T-helper 1 cell (primary cell): ENCODE data around the gene TOMM70.
A peak's percentile ranks its signal among the peaks of the same experiment; 100 is the strongest.
"Not testable (repeated sequence)": the region's sequence is repeated elsewhere in the genome, so short reads cannot be mapped to it uniquely, and the experiment has no call there.

Experiments used
- DNase-seq, 5 donors: peaks; one replicate each; pipeline ENCODE4 v3.0.0-alpha.2; 2012 to 2020

TOMM70 gene

GRCh38 chr3:100361897-100362296 is 39.0 kb downstream of the TOMM70 start:
- DNase-seq: no peak

- DNase-seq: no peak
These were observed 40.0 kb downstream of the TOMM70 start for GRCh38 chr3:100360757-100361496.

- no peak for DNase-seq
These were observed 41.9 kb downstream of the TOMM70 start for GRCh38 chr3:100359035-100359434.

- no peak for DNase-seq
These were observed 42.5 kb downstream of the TOMM70 start for GRCh38 chr3:100358413-100358812.

GRCh38 chr3:100354850-100355249 is 46.0 kb downstream of the TOMM70 start:
- no peak for DNase-seq

- no peak for DNase-seq
These were observed 48.3 kb downstream of the TOMM70 start for GRCh38 chr3:100352296-100353231.

GRCh38 chr3:100351770-100352169 is 49.1 kb downstream of the TOMM70 start:
- DNase-seq: not testable (repeated sequence)

GRCh38 chr3:100348727-100349126 is 52.2 kb downstream of the TOMM70 start:
- DNase-seq: no peak

GRCh38 chr3:100340527-100340926 is 60.4 kb downstream of the TOMM70 start:
- DNase-seq: no peak

GRCh38 chr3:100339786-100340185 is 61.1 kb downstream of the TOMM70 start:
- no peak for DNase-seq

GRCh38 chr3:100338911-100339310 is 62.0 kb downstream of the TOMM70 start:
- DNase-seq: no peak

GRCh38 chr3:100336229-100336628 is 64.7 kb downstream of the TOMM70 start:
- not testable (repeated sequence) for DNase-seq

- no peak for DNase-seq
These were observed 65.5 kb downstream of the TOMM70 start for GRCh38 chr3:100335434-100335833.

- peak; percentile 63 to 84 (median 73) for DNase-seq
These were observed 66.2 kb downstream of the TOMM70 start, which contains the start of gene NIT2 for GRCh38 chr3:100334488-100335351. TSS of gene NIT2 (plus strand) at chr3:100334757. CDS start at chr3:100334792, 35 bp downstream.

GRCh38 chr3:100333970-100334487 is 66.9 kb downstream of the TOMM70 start:
- DNase-seq: peak in 1 of 5 donors; percentile 8

- DNase-seq: no peak
These were observed 67.8 kb downstream of the TOMM70 start for GRCh38 chr3:100333051-100333450.

GRCh38 chr3:100331660-100332059 is 69.2 kb downstream of the TOMM70 start:
- DNase-seq: no peak

- no peak for DNase-seq
These were observed 70.2 kb downstream of the TOMM70 start for GRCh38 chr3:100330651-100331050.

GRCh38 chr3:100329800-100330489 is 70.9 kb downstream of the TOMM70 start:
- no peak for DNase-seq

GRCh38 chr3:100327377-100327776 is 73.5 kb downstream of the TOMM70 start:
- DNase-seq: not testable (repeated sequence)

- DNase-seq: no peak
These were observed 75.1 kb downstream of the TOMM70 start for GRCh38 chr3:100325827-100326226.

- no peak for DNase-seq
These were observed 76.8 kb downstream of the TOMM70 start for GRCh38 chr3:100324044-100324443.
